GM18508 (cell line): ENCODE data around the gene STK25.
"Not testable (repeated sequence)": the region's sequence is repeated elsewhere in the genome, so short reads cannot be mapped to it uniquely, and the experiment has no call there.

Experiments
- ATAC-seq: cut with Tn5 transposase; IDR thresholded peaks from one replicate; pipeline ENCODE4 v1.9.1; 2021; ENCODE audit warnings: moderate number of reproducible peaks; ENCODE audit not compliant: insufficient read depth, unreplicated experiment

The STK25 gene

DNA sequence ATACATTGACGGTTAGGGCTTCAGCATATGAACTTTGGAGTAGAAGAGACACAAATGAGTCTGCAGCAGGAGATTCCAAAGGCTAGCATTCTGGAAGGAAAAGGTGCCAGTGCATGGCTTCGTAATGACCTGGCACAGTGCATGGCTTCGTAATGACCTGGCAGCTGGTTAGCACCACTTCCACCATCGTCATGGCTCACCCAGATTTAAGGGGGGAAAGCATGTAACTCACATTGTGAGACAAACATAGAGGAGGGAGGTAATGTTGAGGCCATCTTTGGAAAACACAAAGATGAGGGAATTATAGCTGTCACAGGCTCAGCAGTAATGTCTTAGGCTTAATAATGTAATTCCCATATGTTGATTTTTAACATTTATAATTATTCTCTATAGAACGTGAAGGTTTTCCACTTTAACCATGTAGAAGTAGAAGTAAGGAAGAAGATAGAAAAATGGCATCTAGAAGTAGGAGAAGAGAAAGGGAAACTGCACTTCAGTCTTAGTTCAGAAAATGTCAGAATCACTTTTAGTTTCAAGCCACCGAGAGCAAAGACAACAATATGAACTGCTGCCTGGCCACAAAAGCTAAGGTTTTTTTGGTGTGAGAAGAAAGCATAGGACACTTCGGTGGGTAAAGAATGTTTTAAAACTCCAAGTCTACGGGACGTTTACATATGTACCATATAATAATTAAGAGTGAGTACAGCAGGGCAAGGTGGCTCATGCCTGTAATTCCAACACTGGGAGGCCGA lies 6.8 kb upstream of the STK25 start:
- ATAC-seq = no peak

DNA sequence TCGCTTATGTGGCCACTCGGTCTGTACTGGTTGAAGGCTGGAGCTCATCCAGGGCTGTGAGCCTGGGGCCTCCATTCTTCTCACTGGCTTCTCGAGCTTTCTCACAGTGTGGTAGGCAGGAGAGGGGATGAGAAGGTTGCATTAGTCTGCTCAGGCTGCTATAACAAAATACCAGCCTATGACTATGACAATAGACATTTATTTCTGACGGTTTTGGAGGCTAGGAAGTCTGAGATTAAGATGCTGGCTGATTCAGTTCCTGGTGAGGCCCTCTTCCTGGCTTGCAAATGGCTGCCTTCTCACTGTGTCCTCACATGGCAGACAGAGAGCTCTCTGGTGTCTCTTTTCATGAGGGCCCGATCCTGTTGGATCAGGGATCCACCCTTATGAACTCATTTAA lies 6.2 kb upstream of the STK25 start:
- no peak for ATAC-seq

DNA sequence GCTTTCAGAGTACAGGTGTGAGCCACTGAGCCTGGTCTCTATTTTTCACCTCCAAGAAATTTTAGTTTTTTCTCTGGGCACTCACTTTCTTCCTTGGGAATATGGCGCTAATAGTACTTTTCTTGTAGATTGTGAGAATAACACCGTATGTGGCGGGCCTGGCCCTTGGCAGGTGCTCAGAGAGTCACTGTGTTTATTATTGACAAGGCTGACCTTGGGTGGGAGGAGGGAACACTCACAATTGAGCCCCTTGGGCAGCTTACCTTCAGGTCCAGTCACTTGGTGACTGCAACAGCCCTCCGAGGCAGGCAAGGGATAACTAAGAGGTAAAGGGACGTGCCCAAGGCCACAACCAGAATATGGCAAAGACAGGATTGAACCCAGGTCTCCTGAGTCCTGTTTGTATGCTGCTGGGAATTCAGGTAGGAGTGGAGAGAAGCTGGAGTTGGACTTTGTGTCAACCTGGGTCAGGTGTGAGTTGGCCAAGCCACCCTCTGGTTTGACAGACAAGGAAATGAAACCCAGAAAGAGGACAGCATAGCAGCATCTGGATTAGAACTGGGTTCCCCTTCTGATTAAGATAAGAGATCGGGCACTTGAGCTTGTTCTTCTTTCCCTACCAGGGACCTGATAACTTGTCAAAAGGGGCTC lies 2.8 kb upstream of the STK25 start:
- ATAC-seq = no peak

GRCh38 chr2:241509155-241509784 lies 886 bp upstream of the STK25 start:
- no peak for ATAC-seq

DNA sequence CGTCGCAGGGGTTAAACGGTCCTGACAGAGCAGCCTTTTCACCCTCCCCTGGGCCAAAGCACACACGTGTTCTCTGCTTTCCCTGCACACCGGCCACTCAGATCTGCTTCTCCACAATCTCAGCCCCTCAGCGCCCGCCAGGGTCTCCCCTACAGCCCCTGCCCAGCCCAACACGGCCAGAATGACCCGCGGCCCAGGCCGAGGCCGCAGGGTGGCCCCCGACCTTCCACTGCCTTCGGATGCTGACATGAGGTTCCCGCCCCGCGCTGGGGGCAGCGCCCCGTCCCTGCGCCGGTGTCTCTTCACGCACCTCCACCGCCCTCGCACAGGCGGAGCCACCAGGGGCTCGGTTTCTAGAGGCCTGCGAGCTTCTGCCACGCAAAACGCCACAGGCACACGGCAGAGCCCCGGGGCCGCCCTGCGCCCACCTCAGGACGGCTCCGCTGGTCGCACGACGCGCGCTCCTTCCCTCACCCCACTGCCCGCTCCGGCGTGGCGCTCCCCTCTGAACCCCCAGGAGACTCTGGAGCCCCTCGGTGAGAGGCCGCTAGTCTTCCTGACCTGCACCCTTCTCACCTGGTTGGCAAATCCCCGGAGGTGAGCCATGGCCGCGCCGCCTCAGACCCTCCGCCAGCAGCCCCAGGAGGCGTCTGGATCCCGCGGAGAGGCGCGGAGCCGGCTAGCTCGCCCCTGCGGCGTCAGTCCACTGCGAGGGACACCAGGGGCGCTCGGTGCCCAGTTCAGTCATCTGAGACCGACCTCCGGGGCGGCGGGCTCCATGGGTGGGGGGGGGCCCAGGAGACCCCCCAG lies 749 bp downstream of the STK25 start:
- ATAC-seq = no peak

- ATAC-seq = no peak
Measured at GRCh38 chr2:241506793-241507429, 1.5 kb downstream of the STK25 start.

- ATAC-seq = not testable (repeated sequence)
Measured at GRCh38 chr2:241506317-241506716, 2.1 kb downstream of the STK25 start.

GRCh38 chr2:241505781-241506201 lies 2.6 kb downstream of the STK25 start:
- ATAC-seq = no peak

GRCh38 chr2:241505086-241505780 lies 3.2 kb downstream of the STK25 start:
- ATAC-seq = no peak

DNA sequence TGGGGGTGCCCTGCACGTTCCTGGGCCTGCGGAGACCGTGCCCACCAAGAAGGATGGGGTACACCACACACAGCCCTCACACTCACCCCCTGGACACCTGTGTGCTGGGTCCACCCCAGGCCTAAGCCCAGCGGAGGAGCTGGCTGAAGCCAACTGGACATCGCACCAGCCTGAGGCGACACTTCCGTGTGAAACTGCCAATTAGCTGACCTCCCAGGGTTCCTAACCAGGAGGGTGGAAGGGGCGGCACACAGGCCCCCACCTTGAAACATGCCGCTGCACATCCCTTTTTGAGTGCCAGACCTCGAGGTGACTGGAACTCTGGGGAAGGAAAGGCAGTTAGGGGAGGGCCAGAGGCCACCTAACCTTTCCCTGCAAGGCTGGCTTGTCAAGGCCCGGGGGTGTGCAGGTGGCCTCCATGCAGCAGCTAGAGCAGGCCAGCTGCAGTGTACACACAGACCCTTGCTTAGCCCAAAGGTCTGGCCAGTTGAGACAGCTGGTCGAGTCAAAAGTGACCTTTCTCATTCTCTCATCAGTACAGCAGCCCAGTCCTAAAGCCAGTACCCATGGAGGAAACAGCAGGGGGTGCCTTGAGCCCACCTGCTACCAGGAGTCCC lies 4.5 kb downstream of the STK25 start:
- ATAC-seq = no peak

GRCh38 chr2:241502281-241502680 lies 6.1 kb downstream of the STK25 start:
- ATAC-seq = no peak

DNA sequence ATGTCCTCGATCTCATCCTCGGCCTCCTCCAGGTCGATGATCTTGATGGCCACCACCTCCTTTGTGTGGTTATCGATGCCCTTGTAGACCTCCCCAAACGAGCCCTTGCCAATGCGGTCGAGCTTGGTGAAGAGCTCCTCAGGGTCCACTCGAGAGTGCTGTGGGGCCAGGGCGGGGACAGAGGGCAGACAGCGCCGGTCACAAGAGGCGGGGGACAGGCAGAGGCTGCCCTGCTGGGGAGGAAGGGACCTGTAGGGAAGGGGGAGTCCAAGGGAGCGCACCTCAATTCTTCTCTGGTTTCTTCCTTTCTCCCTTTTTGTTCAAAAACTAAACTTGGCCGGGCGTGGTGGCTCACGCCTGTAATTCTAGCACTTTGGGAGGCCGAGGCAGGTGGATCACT lies 6.8 kb downstream of the STK25 start:
- no peak for ATAC-seq

DNA sequence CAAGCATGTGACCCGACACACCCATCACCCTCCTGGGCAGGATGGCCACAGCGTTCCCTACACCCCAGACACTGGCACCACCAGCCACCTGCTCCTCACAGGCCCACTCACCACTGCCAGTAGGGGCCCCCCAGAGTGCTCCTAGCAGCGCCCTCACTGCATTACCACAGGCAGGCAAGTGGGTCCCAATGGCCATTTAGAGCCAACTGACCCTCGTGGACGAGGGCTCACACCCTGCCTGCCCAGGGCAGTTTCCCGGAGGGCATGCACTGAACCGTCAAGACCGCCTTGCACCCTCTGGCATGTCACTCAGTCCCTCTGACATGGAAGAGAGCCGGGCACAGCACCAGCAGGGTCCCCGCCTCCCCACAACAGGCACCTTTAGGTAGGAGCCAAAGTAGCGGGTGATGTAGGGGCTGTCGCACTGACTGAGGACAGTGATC lies 7.3 kb downstream of the STK25 start:
- no peak for ATAC-seq

DNA sequence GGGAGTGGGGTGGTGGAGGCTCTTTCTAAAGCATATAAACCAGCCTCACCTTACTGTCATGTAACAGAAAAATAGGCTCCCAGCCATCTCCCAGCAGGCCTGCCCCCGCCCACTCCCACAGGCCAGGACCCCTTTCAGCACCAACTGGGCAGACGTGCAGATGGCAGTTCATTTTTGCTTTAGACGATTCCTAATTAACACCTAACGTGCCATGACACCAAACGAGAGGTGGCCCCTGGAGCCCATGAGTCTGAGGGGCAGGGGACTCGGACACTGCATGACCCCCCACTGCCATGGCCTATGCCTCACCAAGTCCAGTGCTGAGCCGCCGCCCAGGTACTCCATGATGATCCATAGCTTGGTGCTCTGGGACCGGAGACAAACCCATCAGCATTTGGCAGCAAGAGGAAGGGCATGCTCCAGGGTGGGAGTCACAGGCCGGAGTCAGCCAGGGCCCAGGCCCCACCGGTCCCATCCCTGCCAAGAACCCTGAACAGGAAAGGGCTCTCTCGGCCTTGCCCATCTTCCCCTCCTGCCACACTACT lies 7.9 kb downstream of the STK25 start:
- ATAC-seq = no peak

DNA sequence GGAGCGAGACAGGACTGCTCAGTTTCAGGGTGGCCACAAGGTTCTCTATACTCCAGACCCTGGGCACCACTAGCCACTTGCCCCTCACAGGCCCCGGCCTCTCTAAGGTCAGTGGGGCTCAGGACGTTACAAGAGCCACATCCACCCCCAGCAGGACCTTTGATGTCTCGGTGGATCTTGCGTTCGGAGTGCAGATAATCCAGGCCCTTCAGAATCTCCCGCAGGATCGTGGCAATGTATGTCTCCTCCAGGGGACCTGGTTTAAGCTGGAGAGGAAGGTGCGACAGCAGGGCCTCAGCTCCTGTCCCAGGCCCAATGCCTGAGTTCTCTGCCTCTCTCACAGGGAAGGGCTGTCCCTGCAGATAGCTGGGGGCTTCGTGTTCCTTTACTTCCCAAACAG lies 8.4 kb downstream of the STK25 start:
- ATAC-seq = no peak

DNA sequence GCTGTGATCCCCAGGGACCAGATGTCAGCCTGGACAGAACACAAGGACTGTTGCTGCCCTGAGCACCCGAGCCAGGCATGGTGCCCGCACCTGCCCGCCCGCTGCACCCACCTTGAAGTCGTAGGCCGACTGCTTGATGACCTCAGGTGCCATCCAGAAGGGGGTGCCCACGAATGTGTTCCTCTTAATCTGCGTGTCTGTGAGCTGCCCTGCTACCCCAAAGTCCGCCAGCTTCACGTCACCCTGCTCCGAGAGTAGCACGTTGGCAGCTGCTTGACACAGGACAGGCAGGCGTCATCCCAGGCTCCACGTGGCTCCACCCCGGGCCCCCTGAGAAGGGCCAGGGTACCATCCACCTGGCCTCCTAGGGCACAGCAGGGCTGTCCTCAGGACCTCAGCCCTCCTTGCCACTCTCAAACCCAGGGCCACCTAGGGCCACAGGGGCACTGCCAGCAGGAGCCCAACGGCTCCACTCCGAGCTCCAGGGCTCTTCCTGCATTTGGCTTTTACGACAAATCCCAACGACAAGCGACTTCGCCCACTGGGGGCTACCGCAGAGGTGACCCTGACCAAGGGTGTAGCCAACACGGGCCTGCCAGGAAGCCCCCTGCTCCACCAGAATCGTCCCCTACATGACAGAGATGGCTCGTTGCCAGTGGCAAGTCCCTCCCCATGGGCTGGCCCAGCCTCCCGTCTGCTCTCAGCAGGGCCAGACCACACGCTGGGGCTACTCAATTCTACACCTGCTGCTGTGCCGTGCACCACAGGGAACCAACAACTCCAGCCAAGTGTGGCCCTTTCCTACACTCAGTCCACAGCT lies 9.0 kb downstream of the STK25 start:
- ATAC-seq = no peak

DNA sequence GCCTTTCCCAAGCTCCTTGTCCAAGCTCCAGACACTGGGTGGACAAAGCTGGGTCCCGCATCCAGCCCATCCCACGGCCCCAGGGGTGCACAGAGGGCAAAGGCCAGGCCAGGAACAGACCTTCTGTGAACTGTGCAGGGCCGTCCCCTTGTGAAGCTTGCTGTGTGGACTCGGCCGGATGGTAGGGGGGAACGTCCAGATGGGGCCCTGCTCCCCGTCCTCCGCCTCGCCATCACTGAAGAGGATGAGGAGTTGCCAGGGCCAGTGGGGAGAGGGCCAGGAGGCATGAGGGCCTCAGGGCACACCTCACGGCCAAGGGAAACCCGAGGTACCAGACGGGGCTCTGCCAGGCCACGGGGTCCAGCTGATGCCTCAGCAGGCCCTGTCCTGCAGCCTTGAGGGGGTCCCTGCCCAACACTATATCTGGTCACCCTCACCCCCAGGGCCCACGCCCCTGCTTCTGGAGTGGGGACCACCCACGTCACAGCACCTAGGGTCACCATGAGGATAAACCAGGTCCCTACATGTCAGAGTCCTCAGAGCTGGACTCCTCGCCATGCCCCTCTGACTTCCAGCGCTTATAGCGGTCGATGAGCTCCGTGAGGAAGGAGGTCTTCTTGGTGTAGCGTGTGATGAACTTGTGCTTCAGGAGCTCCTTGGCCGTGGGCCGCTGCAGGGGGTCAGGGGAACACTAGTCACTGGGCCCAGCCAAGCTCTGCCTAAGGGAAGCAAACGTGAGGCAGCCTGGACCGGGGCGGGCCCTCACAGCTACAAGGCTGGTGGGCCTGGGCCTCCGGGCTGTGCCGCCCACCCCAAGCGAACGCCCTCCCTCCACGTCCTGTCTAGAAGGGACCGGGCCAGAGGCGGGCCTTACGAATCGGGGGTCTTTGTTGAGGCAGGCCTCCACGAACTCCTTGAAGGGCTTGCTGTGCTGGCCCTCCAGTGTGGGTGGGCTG lies 10.0 kb downstream of the STK25 start:
- ATAC-seq = no peak
